LNCAP (cell line): ENCODE measurements around the gene CREB3L4.

Experiments
- TF ChIP-seq, protein P1 (sequence below): fragments of 450-650 bp; IDR thresholded peaks from 2 replicates; pipeline ENCODE4 v1.5.1; 2017; ENCODE audit warnings: mild to moderate bottlenecking

CREB3L4 gene

DNA sequence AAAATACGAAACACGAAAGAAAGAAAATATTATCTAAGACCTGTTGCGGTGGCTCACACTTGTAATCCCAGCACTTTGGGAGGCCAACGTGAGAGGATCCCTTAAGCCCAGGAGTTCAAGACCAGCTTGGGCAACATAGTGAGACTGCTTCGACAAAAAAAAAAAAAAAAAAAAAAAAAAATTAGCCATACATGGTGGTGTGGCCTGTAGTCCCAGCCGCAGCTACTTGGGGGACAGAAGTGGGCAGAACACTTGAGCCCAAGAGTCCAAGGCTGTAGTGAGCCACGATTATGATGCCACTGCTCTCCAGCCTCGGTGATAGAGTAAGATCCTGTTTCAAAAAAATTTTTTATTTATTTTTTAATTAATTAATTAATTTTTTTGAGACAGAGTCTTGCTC is 19.9 kb downstream of the CREB3L4 start:
- TF ChIP-seq, protein P1, sequence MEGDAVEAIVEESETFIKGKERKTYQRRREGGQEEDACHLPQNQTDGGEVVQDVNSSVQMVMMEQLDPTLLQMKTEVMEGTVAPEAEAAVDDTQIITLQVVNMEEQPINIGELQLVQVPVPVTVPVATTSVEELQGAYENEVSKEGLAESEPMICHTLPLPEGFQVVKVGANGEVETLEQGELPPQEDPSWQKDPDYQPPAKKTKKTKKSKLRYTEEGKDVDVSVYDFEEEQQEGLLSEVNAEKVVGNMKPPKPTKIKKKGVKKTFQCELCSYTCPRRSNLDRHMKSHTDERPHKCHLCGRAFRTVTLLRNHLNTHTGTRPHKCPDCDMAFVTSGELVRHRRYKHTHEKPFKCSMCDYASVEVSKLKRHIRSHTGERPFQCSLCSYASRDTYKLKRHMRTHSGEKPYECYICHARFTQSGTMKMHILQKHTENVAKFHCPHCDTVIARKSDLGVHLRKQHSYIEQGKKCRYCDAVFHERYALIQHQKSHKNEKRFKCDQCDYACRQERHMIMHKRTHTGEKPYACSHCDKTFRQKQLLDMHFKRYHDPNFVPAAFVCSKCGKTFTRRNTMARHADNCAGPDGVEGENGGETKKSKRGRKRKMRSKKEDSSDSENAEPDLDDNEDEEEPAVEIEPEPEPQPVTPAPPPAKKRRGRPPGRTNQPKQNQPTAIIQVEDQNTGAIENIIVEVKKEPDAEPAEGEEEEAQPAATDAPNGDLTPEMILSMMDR = no peak

DNA sequence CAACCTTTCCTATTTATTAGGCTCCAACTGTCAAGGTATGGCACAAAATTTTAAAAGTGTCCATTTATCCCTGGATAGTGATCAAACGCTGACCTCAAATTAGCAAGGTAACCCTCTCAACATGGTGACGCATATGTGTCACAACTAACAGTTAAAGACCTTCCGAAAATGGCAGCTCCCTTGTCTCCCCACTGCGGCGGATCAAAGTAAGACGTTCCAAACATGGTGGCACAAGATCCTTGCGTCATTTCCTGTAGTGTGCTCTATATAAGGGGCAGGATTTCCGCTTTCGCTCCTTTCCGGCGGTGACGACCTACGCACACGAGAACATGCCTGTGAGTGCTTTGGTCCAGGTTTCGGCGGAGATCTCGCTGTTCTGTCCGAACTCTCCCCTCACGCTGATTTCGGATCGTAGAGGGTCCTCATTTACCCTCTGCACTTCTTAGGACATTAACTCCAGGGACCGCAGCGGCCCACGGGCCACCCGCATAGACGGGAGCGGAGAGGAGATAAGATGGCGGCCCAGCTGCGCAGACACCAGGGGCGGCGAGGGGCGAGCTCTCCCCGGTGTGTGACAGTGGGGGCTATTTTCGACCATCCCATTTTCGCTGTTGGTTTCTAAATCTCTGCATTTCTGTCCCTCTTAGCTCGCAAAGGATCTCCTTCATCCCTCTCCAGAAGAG is 22.9 kb downstream of the CREB3L4 start, which contains the start of gene RPS27:
Gene RPS27 (plus strand): TSS at position 295 of the 683 bp plus-strand sequence. CDS start 35 bp downstream, at position 330.
- TF ChIP-seq, protein P1 = no peak

DNA sequence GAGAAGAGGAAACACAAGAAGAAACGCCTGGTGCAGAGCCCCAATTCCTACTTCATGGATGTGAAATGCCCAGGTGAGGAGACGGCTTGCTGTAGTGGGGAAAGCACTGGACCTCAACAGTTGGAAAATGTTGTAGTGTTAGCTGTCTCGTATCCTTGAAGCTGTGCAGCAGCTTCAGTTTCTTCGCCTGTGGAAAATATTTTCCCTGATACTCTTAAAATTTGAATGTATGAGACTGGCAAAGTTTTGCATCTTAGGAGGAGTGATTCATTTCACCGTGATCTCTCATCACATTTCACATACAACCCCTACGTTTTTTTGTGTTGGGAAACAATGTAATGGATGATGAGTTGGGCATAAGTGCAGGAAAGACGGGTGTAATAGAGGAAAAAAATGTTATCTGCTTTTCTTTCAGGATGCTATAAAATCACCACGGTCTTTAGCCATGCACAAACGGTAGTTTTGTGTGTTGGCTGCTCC is 23.5 kb downstream of the CREB3L4 start:
- TF ChIP-seq, protein P1 = no peak

DNA sequence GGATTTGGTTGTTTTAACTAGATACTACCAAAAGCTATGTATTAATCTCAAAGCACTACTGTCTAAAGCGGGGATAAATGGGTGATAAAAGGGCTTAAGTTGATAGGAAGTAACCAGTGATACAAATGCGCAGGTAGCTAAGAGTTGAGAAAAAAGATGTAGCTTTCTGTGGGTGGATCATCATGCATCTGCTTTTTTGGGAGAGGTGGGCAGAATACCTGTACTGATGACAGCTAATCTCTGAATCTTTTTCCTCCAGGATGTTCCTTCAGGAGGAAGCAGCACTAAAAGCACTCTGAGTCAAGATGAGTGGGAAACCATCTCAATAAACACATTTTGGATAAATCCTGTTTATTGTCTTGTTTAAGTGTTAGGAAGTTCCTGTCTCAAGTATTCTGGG is 24.1 kb downstream of the CREB3L4 start:
- TF ChIP-seq, protein P1 = no peak

DNA sequence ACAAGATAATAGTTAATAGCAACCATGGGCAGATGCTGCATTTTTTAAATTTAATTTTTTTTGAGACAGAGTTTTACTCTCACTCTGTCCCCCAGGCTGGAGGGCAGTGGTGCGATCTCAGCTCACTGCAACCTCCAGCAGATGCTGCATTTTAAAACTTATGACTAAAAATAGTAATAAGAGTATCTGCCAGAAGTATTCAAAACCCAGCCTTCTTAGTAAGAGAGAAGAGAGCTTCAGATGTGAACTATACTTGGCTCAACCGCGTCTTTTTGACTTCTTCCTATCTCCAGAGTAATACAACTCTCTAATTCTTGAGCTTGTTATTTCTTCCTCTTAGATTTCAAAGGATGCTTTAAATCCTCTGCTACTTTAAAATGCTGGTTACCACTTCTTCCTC is 27.5 kb downstream of the CREB3L4 start:
- TF ChIP-seq, protein P1 = no peak

DNA sequence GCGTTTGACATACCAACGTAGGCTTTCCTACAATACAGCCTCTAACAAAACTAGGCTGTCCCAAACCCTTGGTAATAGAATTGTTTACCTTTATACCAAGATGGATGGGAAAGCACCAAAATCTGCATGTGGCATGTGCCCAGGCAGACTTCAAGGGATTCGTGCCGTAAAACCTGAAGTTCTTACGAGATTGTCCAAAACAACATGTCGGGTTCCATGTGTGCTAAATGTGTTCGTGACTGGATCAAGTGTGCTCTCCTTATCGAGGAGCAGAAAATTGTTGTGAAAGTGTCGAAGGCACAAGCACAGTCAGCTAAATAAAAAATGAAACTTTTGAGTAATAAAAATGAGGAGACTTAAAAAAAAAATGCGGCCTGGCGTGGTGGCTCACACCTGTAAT is 27.9 kb downstream of the CREB3L4 start:
- TF ChIP-seq, protein P1 = no peak

DNA sequence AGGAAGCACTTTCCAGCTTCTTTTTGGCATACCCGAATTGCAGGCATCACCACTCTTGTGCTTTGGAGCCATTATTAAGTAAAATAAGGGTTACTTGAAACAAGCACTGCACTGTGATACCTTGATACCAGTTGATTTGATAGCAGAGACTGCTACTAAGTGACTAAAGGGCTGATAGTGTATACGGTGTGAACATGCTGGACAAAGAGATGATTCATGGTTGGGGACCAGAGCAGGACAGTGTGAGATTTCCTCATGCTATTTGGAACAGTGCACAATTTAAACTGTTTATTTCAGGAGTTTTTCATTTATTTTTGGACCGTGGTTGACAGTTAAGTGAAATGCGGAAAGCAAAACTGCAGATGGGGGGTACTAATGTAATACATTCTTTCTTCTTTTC is 32.7 kb downstream of the CREB3L4 start:
- TF ChIP-seq, protein P1 = no peak

DNA sequence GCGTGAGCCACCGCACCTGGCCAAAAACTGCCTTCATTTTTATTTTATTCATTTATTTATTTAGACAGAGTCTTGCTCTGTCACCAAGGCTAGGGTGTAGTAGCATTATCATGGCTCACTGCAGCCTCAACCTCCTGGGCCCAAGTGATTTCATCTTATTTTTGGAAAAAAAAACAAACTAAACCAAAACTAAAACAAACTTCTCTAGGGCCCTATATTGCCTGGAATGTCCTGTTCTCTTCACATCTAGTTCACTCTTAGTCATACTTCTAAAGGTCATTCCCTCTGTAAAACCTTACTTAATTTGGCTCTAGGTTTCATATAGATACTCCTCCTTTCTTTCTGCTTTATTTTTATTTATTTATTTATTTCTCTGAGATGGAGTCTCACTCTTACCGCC is 38.4 kb downstream of the CREB3L4 start:
- TF ChIP-seq, protein P1 = no peak
